NOMO-1 treated with dmso at 0.1 percent for 144 hours (cell line): Measurements from ENCODE around the gene NUP85.
A peak's percentile ranks its signal among the peaks of the same experiment; 100 is the strongest.
"Not testable (repeated sequence)": the region's sequence is repeated elsewhere in the genome, so short reads cannot be mapped to it uniquely, and the experiment has no call there.

ENCODE experiments used
- DNase-seq: peaks from one replicate; lab custom pipeline; 2025; ENCODE audit not compliant: unreplicated experiment; lab: John Stamatoyannopoulos, UW

The NUP85 gene

GRCh38 chr17:75240394-75241142 lies 35.1 kb downstream of the NUP85 start:
- no peak for DNase-seq

GRCh38 chr17:75241143-75241430 lies 35.6 kb downstream of the NUP85 start:
- DNase-seq: no peak

GRCh38 chr17:75241502-75241901 lies 36.0 kb downstream of the NUP85 start:
- DNase-seq: no peak

- DNase-seq: no peak
Observed at GRCh38 chr17:75241996-75242460, 36.5 kb downstream of the NUP85 start.

GRCh38 chr17:75242461-75243042 lies 37.1 kb downstream of the NUP85 start:
- DNase-seq: no peak

GRCh38 chr17:75244133-75244866 lies 38.8 kb downstream of the NUP85 start:
- peak; percentile 78 for DNase-seq

- DNase-seq: no peak
Observed at GRCh38 chr17:75245011-75245410, 39.5 kb downstream of the NUP85 start.

- DNase-seq: no peak
Observed at GRCh38 chr17:75246404-75246803, 40.9 kb downstream of the NUP85 start.

- no peak for DNase-seq
Observed at GRCh38 chr17:75249564-75249963, 44.1 kb downstream of the NUP85 start.

GRCh38 chr17:75250009-75250471 lies 44.6 kb downstream of the NUP85 start:
- DNase-seq: no peak

GRCh38 chr17:75252039-75252816 lies 46.7 kb downstream of the NUP85 start:
- no peak for DNase-seq

GRCh38 chr17:75255954-75256698 lies 50.6 kb downstream of the NUP85 start:
- DNase-seq: not testable (repeated sequence)

GRCh38 chr17:75257228-75257627 lies 51.7 kb downstream of the NUP85 start:
- DNase-seq: not testable (repeated sequence)

GRCh38 chr17:75260641-75261335 lies 55.3 kb downstream of the NUP85 start:
- DNase-seq: no peak

- peak; percentile 82 for DNase-seq
Observed at GRCh38 chr17:75261336-75262111, 56.0 kb downstream of the NUP85 start, which contains the start of the genes GGA3 and MRPS7. Gene GGA3 (minus strand): TSS chr17:75261606. CDS start chr17:75261587, 19 bp downstream. Gene MRPS7 (plus strand): TSS chr17:75261879. CDS start chr17:75261901, 22 bp downstream.

- no peak for DNase-seq
Observed at GRCh38 chr17:75262112-75262606, 56.7 kb downstream of the NUP85 start.

- no peak for DNase-seq
Observed at GRCh38 chr17:75263055-75263454, 57.6 kb downstream of the NUP85 start.

- DNase-seq: no peak
Observed at GRCh38 chr17:75265614-75266315, 60.3 kb downstream of the NUP85 start.
